Measurements from ENCODE around the gene BARX1.

GRCh38 chr9:93910196-93910595 is 45.0 kb downstream of the BARX1 start:
- TF ChIP-seq, protein P1, sequence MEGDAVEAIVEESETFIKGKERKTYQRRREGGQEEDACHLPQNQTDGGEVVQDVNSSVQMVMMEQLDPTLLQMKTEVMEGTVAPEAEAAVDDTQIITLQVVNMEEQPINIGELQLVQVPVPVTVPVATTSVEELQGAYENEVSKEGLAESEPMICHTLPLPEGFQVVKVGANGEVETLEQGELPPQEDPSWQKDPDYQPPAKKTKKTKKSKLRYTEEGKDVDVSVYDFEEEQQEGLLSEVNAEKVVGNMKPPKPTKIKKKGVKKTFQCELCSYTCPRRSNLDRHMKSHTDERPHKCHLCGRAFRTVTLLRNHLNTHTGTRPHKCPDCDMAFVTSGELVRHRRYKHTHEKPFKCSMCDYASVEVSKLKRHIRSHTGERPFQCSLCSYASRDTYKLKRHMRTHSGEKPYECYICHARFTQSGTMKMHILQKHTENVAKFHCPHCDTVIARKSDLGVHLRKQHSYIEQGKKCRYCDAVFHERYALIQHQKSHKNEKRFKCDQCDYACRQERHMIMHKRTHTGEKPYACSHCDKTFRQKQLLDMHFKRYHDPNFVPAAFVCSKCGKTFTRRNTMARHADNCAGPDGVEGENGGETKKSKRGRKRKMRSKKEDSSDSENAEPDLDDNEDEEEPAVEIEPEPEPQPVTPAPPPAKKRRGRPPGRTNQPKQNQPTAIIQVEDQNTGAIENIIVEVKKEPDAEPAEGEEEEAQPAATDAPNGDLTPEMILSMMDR (IDR thresholded peaks at IDR 0.05; ENCODE audit: low read length): no peak
- TF ChIP-seq EZH2 (IDR thresholded peaks at IDR 0.05; ENCODE audit: borderline replicate concordance, low read length): no peak
